ENCODE results near the gene GINS1.

Gene GINS1

DNA sequence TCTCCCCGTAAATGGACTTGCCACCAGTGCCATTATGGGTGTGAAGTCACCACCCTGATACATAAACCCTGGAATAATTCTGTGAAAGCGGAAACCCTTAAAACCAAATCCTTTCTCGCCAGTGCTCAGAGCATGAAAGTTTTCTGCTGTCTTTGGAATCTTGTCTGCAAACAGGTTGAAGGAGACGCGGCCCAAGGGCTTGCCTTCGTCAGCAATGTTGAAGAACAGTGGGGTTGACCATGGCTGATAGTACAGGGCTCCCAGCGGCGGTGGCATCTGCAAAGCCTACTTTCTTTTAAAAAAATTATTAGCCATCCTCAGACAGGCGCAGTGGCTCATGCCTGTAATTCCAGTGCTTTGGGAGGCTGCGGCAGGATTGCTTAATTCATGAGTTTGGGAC is 38.9 kb upstream of the GINS1 start:
- 0 out of 2 replicates have a peak, but pooled peaks cover 3% of the 10 kb centered on the region for H3K9me3 ChIP-seq
- H3K27me3 ChIP-seq: no peaks in the 10 kb centered on the region
- no peaks in the 10 kb centered on the region for H3K4me1 ChIP-seq
- TF ChIP-seq, protein P1, sequence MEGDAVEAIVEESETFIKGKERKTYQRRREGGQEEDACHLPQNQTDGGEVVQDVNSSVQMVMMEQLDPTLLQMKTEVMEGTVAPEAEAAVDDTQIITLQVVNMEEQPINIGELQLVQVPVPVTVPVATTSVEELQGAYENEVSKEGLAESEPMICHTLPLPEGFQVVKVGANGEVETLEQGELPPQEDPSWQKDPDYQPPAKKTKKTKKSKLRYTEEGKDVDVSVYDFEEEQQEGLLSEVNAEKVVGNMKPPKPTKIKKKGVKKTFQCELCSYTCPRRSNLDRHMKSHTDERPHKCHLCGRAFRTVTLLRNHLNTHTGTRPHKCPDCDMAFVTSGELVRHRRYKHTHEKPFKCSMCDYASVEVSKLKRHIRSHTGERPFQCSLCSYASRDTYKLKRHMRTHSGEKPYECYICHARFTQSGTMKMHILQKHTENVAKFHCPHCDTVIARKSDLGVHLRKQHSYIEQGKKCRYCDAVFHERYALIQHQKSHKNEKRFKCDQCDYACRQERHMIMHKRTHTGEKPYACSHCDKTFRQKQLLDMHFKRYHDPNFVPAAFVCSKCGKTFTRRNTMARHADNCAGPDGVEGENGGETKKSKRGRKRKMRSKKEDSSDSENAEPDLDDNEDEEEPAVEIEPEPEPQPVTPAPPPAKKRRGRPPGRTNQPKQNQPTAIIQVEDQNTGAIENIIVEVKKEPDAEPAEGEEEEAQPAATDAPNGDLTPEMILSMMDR (IDR thresholded peaks at IDR 0.05; ENCODE audit: low read depth, low read length): no peak
- no peak overlapping the region for H3K4me3 ChIP-seq (ENCODE audit: low read depth, low read length)
- H3K36me3 ChIP-seq: no peaks in the 10 kb centered on the region
- DNase-seq: no peak

DNA sequence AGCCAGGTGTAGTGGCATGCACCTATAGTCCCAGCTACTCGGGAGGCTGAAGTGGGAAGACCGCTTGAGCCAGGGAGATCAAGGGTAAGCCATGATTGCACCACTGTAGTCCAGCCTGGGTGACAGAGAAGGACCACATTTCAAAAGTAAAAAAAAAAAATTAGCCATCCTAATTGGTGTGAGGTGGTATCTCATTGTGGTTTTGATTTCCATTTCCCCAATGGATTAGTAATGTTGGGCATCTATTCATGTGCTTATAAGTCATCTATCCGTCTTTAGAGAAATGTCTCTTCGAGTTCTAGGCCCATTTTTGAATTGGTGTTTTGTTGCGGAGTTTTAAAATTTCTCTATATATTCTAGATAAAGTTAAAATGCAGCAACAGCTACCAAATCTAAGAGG is 38.5 kb upstream of the GINS1 start:
- Histone ChIP-seq H3K36me3 (no peaks in the 10 kb centered on the region), H3K4me3 (ENCODE audit: low read depth, low read length) (no peak overlapping the region), H3K4me1 (no peaks in the 10 kb centered on the region), H3K9me3 (0 out of 2 replicates have a peak, but pooled peaks cover 3% of the 10 kb centered on the region), H3K27me3 (no peaks in the 10 kb centered on the region)
- TF ChIP-seq, protein P1 (IDR thresholded peaks at IDR 0.05; ENCODE audit: low read depth, low read length): no peak
- DNase-seq: no peak

DNA sequence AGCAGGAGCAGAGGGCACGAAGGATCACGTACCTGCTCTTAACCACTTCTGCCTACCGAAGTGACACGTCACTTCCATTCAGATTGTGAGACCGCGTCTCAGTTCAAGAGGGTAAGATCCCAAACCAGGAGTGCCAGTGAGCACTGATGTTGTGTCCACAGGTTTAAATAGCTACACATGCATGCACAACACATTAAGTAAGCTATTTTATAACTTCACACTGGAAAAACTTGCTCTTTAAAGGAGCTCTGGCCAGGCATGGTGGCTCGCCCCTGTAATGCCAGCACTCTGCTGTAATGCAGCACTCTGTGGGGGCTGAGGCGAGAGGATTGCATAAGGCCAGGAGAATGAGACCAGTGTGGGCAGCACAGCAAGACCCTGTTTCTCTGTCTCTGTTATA is 37.9 kb upstream of the GINS1 start:
- 0 out of 2 replicates have a peak, but pooled peaks cover 2% of the 10 kb centered on the region for H3K36me3 ChIP-seq
- no peak overlapping the region for H3K4me3 ChIP-seq (ENCODE audit: low read depth, low read length)
- TF ChIP-seq, protein P1 (IDR thresholded peaks at IDR 0.05; ENCODE audit: low read depth, low read length): no peak
- DNase-seq: no peak
- H3K9me3 ChIP-seq: 0 out of 2 replicates have a peak, but pooled peaks cover 3% of the 10 kb centered on the region
- H3K4me1 ChIP-seq: no peaks in the 10 kb centered on the region
- H3K27me3 ChIP-seq: no peaks in the 10 kb centered on the region

DNA sequence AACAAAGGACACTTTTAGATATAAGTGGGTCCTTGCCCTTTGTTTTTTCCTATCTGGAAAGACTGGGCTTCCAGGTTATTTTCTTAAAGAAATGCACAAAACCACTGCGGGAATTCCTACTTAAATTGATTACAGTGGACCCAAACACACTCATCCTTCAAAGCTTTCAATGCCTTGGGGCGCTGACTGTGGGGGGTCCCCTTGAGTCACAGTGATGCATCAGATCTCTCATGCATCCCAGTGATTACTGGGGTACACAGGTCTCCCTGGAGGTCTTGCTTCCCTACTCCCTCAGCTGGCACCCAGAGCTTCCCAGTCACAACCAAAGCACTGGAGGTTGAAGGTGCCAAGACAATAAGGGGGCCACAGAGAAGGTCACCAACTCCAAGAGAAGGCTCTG is 37.5 kb upstream of the GINS1 start:
- 0 out of 2 replicates have a peak, but pooled peaks cover 3% of the 10 kb centered on the region for H3K9me3 ChIP-seq
- no peaks in the 10 kb centered on the region for H3K27me3 ChIP-seq
- TF ChIP-seq, protein P1 (IDR thresholded peaks at IDR 0.05; ENCODE audit: low read depth, low read length): no peak
- no peak overlapping the region for H3K4me3 ChIP-seq (ENCODE audit: low read depth, low read length)
- H3K4me1 ChIP-seq: no peaks in the 10 kb centered on the region
- DNase-seq: no peak
- H3K36me3 ChIP-seq: 0 out of 2 replicates have a peak, but pooled peaks cover 6% of the 10 kb centered on the region

DNA sequence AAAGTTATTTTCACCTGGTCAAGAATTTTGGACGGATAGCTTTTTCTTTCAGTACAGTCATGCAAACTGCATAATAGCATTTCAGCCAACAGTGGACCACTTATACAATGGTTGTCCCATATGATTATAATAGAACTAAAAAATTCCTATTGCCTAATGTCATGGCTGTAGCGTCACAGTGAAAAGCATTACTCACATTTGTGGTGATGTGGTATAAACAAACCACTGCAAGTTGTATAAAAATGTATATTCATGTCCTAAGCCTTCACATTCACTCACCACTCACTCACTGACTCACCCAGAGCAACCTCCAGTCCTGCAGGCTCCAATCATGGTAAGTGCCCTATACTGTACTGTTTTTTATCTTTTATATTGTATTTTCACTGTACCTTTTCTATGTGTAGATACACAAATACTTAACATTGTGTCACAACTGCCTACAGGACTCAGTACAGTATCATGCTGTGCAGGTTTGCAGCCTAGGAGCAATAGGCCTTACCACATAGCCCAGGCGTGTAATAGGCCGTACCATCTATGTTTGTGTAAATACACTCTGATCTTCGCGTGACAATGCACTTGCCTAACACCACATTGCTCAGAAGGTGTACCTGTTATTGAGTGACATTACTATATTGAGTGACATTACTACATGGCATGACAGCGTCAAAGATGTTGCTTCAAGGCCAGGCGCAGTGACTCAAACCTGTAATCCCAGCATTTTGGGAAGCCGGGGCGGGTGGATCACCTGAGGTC is 34.7 kb upstream of the GINS1 start:
- Histone ChIP-seq H3K9me3 (no peaks in the 10 kb centered on the region), H3K27me3 (no peaks in the 10 kb centered on the region), H3K4me3 (ENCODE audit: low read depth, low read length) (no peak overlapping the region), H3K4me1 (no peaks in the 10 kb centered on the region), H3K36me3 (0 out of 2 replicates have a peak, but pooled peaks cover 6% of the 10 kb centered on the region)
- TF ChIP-seq, protein P1 (IDR thresholded peaks at IDR 0.05; ENCODE audit: low read depth, low read length): no peak
- no peak for DNase-seq

DNA sequence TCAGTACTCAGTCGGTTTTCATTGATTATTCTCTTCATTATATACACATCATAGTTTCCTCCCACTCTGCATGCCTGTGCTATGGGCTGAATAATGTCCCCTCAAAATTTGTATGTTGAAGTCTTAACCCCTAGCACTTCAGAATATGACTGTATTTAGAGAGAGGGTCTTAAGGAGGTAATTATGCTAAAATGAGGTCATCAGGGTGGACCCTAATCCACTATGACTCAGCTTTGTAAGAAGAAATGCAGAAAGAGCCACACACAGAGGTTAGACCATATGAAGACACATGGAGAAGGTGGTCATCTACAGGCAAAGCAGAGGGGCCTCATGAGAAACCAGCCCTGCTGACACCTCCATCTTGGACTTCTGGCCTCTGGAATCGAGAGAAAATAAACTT is 32.6 kb upstream of the GINS1 start:
- Histone ChIP-seq H3K36me3 (peaks cover 8% of the 10 kb centered on the region; the same call in 1 of the 2 replicates), H3K9me3 (no peaks in the 10 kb centered on the region), H3K27me3 (no peaks in the 10 kb centered on the region), H3K4me3 (ENCODE audit: low read depth, low read length) (no peak overlapping the region), H3K4me1 (no peaks in the 10 kb centered on the region; the same call in 1 of the 2 replicates)
- no peak for DNase-seq
- TF ChIP-seq, protein P1 (IDR thresholded peaks at IDR 0.05; ENCODE audit: low read depth, low read length): no peak

Data from BE2C (cell line).